GM12878 (cell line): ENCODE measurements around the gene EMP3. TPM values are rescaled to one million over a fixed set of nuclear protein-coding genes. Genes with fewer than 3 reads are reported as not detected.
A peak's percentile ranks its signal among the peaks of the same experiment; 100 is the strongest.

Experiments
- ATAC-seq: fragments of 200-7000 bp; cut with Tn5 transposase; 3 replicates; pipeline ENCODE4 v1.9.1; 2020; ENCODE audit warnings: mild to moderate bottlenecking, moderate library complexity
- BruUV-seq: library from RNA; stranded (reverse); fragments of 400-500 nt; replicated peaks from 2 replicates; lab custom pipeline; 2021; lab: Mats Ljungman, UMichigan
- CTCF ChIA-PET: fragments of 300-600 bp; sonication (Branson Sonifier 250); formaldehyde crosslinking; extraction: SDS; loops from one replicate; lab custom pipeline; 2021; ENCODE audit warnings: inconsistent platforms; lab: Yijun Ruan, JAX
- POLR2A ChIA-PET: fragments of 350-600 bp; formaldehyde crosslinking; extraction: SDS; loops from one replicate; lab custom pipeline; 2021; ENCODE audit warnings: inconsistent platforms; lab: Charles Lee
- RAD21 ChIA-PET: fragments of 300-600 bp; sonication (Branson Sonifier 250); formaldehyde crosslinking; loops from one replicate; lab custom pipeline; 2023; ENCODE audit warnings: antibody characterized with exemption; ENCODE audit not compliant: unreplicated experiment; lab: Charles Lee
- SMC1A ChIA-PET: fragments of 300-600 bp; sonication (Branson Sonifier 250); formaldehyde crosslinking; loops from one replicate; lab custom pipeline; 2023; ENCODE audit not compliant: unreplicated experiment, uncharacterized antibody; lab: Charles Lee
- DNase-seq: peaks from one replicate; pipeline ENCODE4 v3.0.0-alpha.2; 2011; ENCODE audit warnings: low read depth, low spot score
- FAIRE-seq: peaks from 3 replicates; lab custom pipeline; 2011; peaks lifted over from hg19 to GRCh38; lab: Jason Lieb, UNC
- H2AFZ ChIP-seq: 2 replicates; pipeline ENCODE4 v1.6.0; 2011; ENCODE audit warnings: low read depth, low read length, control low read depth; ENCODE audit not compliant: control insufficient read depth
- H3K27ac ChIP-seq: 2 replicates; pipeline ENCODE4 v1.5.1; 2011; ENCODE audit warnings: control low read depth; ENCODE audit not compliant: control insufficient read depth, insufficient read depth
- H3K27me3 ChIP-seq, 2 experiments: replicated peaks in 1 of 2; 2 replicates each; pipeline versions ENCODE4 v1.6.0 to v1.6.1; 2011; ENCODE audit warnings: low read length in 1 of 2; ENCODE audit not compliant: control insufficient read depth in 2 of 2, insufficient read depth in 2 of 2
- H3K36me3 ChIP-seq, 2 experiments: 2 replicates each; pipeline ENCODE4 v1.5.1; 2011; ENCODE audit warnings: low read length in 1 of 2; ENCODE audit not compliant: control insufficient read depth in 2 of 2, insufficient read depth in 2 of 2
- H3K4me1 ChIP-seq: 2 replicates; pipeline ENCODE4 v1.6.1; 2011; ENCODE audit warnings: mild to moderate bottlenecking, low read length, moderate library complexity, mixed read lengths; ENCODE audit not compliant: control insufficient read depth, insufficient read depth
- H3K4me2 ChIP-seq: 2 replicates; pipeline ENCODE4 v1.6.0; 2011; ENCODE audit warnings: control low read depth; ENCODE audit not compliant: control insufficient read depth, insufficient read depth
- H3K4me3 ChIP-seq: fragments of 200-600 bp; sonication (generic); 2 replicates; pipeline ENCODE4 v1.5.1; 2016
- H3K79me2 ChIP-seq: 2 replicates; pipeline ENCODE4 v1.6.0; 2011; ENCODE audit warnings: low read length; ENCODE audit not compliant: control insufficient read depth, insufficient read depth
- H3K9ac ChIP-seq: 2 replicates; pipeline ENCODE4 v1.8.0; 2011; ENCODE audit warnings: low read length, control low read depth, mixed read lengths; ENCODE audit not compliant: control insufficient read depth, insufficient read depth
- H3K9me3 ChIP-seq: replicated peaks from 3 replicates; pipeline ENCODE4 v1.5.1; 2011; ENCODE audit warnings: mild to moderate bottlenecking, low read length; ENCODE audit not compliant: control insufficient read depth, insufficient read depth
- H4K20me1 ChIP-seq: 2 replicates; pipeline ENCODE4 v1.6.0; 2011; ENCODE audit not compliant: control insufficient read depth, insufficient read depth
- ETV6 ChIP-seq, 2 experiments: fragments of 450-650 bp in 1 of 2; IDR thresholded peaks in 1 of 2; conservative IDR thresholded peaks in 1 of 2; 2 replicates each; pipeline ENCODE4 v1.6.1; 2014; ENCODE audit warnings: antibody characterized with exemption in 1 of 2, borderline replicate concordance in 1 of 2, low read depth in 1 of 2, mild to moderate bottlenecking in 1 of 2, moderate library complexity in 1 of 2
- GATAD2B ChIP-seq: fragments of 450-650 bp; conservative IDR thresholded peaks from 2 replicates; pipeline ENCODE4 v1.6.1; 2017; ENCODE audit warnings: low read depth, mild to moderate bottlenecking, moderate library complexity
- IKZF2 ChIP-seq, 2 experiments: fragments of 450-650 bp; IDR thresholded peaks; 2 replicates each; pipeline ENCODE4 v1.6.1; 2017; ENCODE audit warnings: mild to moderate bottlenecking in 2 of 2, moderate library complexity in 2 of 2
- IRF4 ChIP-seq: IDR thresholded peaks from 2 replicates; pipeline ENCODE4 v1.6.1; 2011; ENCODE audit warnings: low read depth, low read length
- MTA3 ChIP-seq: IDR thresholded peaks from 2 replicates; pipeline ENCODE4 v1.6.1; 2012; ENCODE audit warnings: low read length, inconsistent platforms, borderline replicate concordance
- NRF1 ChIP-seq: conservative IDR thresholded peaks from 2 replicates; pipeline ENCODE4 v1.6.1; 2011; ENCODE audit warnings: mild to moderate bottlenecking, low read depth, low read length, improper control_type of control experiment
- PAX5 ChIP-seq: IDR thresholded peaks from 2 replicates; pipeline ENCODE4 v1.6.1; 2011; ENCODE audit warnings: low read depth, low read length, borderline replicate concordance
- RAD21 ChIP-seq: IDR thresholded peaks from 2 replicates; pipeline ENCODE4 v1.6.1; 2011; ENCODE audit warnings: mild to moderate bottlenecking, low read depth, low read length, moderate library complexity; ENCODE audit not compliant: insufficient read depth
- RAD51 ChIP-seq: fragments of 450-650 bp; IDR thresholded peaks from 2 replicates; pipeline ENCODE4 v1.6.1; 2016; ENCODE audit warnings: moderate library complexity, mild to moderate bottlenecking, inconsistent platforms
- RBBP5 ChIP-seq: fragments of 200-600 bp; sonication (generic); conservative IDR thresholded peaks from 2 replicates; pipeline ENCODE4 v1.6.1; 2016
- SIX5 ChIP-seq: IDR thresholded peaks from 2 replicates; pipeline ENCODE4 v1.6.1; 2011; ENCODE audit warnings: mild to moderate bottlenecking, low read depth, low read length, moderate library complexity; ENCODE audit not compliant: severe bottlenecking
- SKIL ChIP-seq: fragments of 450-650 bp; IDR thresholded peaks from 2 replicates; pipeline ENCODE4 v1.6.1; 2017; ENCODE audit warnings: mild to moderate bottlenecking, low read depth, inconsistent platforms; ENCODE audit not compliant: poor library complexity, severe bottlenecking
- SMAD1 ChIP-seq: fragments of 450-650 bp; IDR thresholded peaks from 2 replicates; pipeline ENCODE4 v1.6.1; 2018; ENCODE audit warnings: mild to moderate bottlenecking, low read depth; ENCODE audit not compliant: partially characterized antibody
- SMC3 ChIP-seq: IDR thresholded peaks from 2 replicates; pipeline ENCODE4 v1.6.1; 2011; ENCODE audit warnings: low read length, improper control_type of control experiment, borderline replicate concordance
- SP1 ChIP-seq: IDR thresholded peaks from one replicate; pipeline ENCODE4 v1.6.1; 2011; ENCODE audit warnings: low read depth, low read length
- TARDBP ChIP-seq: IDR thresholded peaks from 2 replicates; pipeline ENCODE4 v1.6.1; 2016; ENCODE audit warnings: borderline replicate concordance
- TCF3 ChIP-seq: IDR thresholded peaks from 2 replicates; pipeline ENCODE4 v1.6.1; 2012; ENCODE audit warnings: low read depth, mild to moderate bottlenecking, low read length, borderline replicate concordance; ENCODE audit not compliant: insufficient read depth
- YY1 ChIP-seq: IDR thresholded peaks from 2 replicates; pipeline ENCODE4 v1.6.1; 2011; ENCODE audit warnings: low read depth, mild to moderate bottlenecking, low read length
- ZNF622 ChIP-seq: fragments of 450-650 bp; IDR thresholded peaks from 2 replicates; pipeline ENCODE4 v1.6.1; 2017; ENCODE audit warnings: mild to moderate bottlenecking, inconsistent platforms
- WGBS: methylation state at CpG from one replicate; pipeline ENCODE4 v1.1.6; 2016; ENCODE audit warnings: low lambda C conversion rate; ENCODE audit not compliant: insufficient replicate concordance, insufficient coverage; ENCODE audit errors: missing lambda C conversion rate; 5-methylcytosine and 5-hydroxymethylcytosine counted together
- in situ Hi-C: fragments of 300-500 bp; cut with MboI; formaldehyde crosslinking; loops from 9 replicates; pipeline ENCODE4 v1.14.3; 2018; ENCODE audit warnings: mixed read lengths
- intact Hi-C: fragments of 100-400 bp; cut with micrococcal nuclease; formaldehyde crosslinking; loops from one replicate; pipeline ENCODE4 v1.14.2; 2022; ENCODE audit not compliant: unreplicated experiment
- polyA plus RNA-seq, 11 experiments: library from polyadenylated mRNA; depleted of rRNA in 4 of 11; unstranded in 6 of 11; stranded (reverse) in 5 of 11; fragments of >200 nt; fragmentation: Nextera tagmentation in 4 of 11; fragmentation: Illumina TruSeq in 1 of 11; extraction: Ambion mirVana in 4 of 11; extraction: Trizol in 1 of 11; gene quantifications; 1 replicate in 1 of 11; 2 replicates in 10 of 11; pipeline versions ENCODE4 v1.2.1 to v1.2.3, GENCODE V29; 2011 to 2016; ENCODE audit warnings: inconsistent platforms in 2 of 11, missing spikeins in 2 of 11, low read depth in 1 of 11
- total RNA-seq, 4 experiments: library from RNA; depleted of rRNA in 3 of 4; stranded (reverse); fragments of >200 nt in 3 of 4; fragmentation: Illumina TruSeq in 1 of 4; extraction: Trizol in 1 of 4; gene quantifications; 2 replicates each; pipeline versions ENCODE4 v1.2.1 to v1.2.3, GENCODE V29; 2013 to 2021
- TF ChIP-seq, protein P1 (sequence below), 3 experiments: IDR thresholded peaks in 2 of 3; conservative IDR thresholded peaks in 1 of 3; 2 replicates each; pipeline ENCODE4 v1.5.1; 2011; ENCODE audit warnings: low read depth in 3 of 3, low read length in 3 of 3, mild to moderate bottlenecking in 3 of 3, control low read depth in 2 of 3, moderate library complexity in 2 of 3, inconsistent platforms in 1 of 3, mixed read lengths in 1 of 3; ENCODE audit not compliant: control insufficient read depth in 2 of 3, insufficient read depth in 1 of 3; ENCODE audit errors: extremely low read depth in 1 of 3

EMP3 gene
- total and polyA plus RNA-seq, 10 of the 15 experiments (the other 5 are each of a cell fraction or from before 2014, with no cell fraction given) = 53.2 to 224 (median 134) TPM

GRCh38 chr19:48290771-48291488, 34.4 kb upstream of the EMP3 start:
- CTCF ChIA-PET = interaction anchor here (0.7 to 3.8 kb wide), 6 partner anchors 9 to 49 kb away, joined by 3 to 23 read pairs (median 3); no protein-coding TSS in a partner anchor
- FAIRE-seq = peak; percentile 41
- no peak for TF ChIP-seq SIX5
- TF ChIP-seq TCF3 = no peak
- TF ChIP-seq PAX5 = no peak
- TF ChIP-seq IRF4 = no peak
- TF ChIP-seq YY1 = peak; percentile 60; the same call in 1 of the 2 replicates
- no peak for TF ChIP-seq ETV6 (conservative IDR thresholded peaks at IDR 0.05 in 1 of 2, IDR thresholded peaks at IDR 0.05 in 1 of 2; ENCODE audit: borderline replicate concordance in 1 of 2, low read depth in 1 of 2)
- no peak for TF ChIP-seq SP1
- TF ChIP-seq RBBP5 = no peak
- peak; percentile 81; the same call in 1 of the 2 replicates for TF ChIP-seq SMC3
- peak; percentile 75 for TF ChIP-seq RAD21
- TF ChIP-seq IKZF2 (IDR thresholded peaks at IDR 0.05) = 0 out of 4 replicates have a peak, but pooled peaks of 1 of the 2 experiments have one; percentile 25
- TF ChIP-seq ZNF622 = no peak
- no peak for TF ChIP-seq SKIL
- TF ChIP-seq, protein P1, sequence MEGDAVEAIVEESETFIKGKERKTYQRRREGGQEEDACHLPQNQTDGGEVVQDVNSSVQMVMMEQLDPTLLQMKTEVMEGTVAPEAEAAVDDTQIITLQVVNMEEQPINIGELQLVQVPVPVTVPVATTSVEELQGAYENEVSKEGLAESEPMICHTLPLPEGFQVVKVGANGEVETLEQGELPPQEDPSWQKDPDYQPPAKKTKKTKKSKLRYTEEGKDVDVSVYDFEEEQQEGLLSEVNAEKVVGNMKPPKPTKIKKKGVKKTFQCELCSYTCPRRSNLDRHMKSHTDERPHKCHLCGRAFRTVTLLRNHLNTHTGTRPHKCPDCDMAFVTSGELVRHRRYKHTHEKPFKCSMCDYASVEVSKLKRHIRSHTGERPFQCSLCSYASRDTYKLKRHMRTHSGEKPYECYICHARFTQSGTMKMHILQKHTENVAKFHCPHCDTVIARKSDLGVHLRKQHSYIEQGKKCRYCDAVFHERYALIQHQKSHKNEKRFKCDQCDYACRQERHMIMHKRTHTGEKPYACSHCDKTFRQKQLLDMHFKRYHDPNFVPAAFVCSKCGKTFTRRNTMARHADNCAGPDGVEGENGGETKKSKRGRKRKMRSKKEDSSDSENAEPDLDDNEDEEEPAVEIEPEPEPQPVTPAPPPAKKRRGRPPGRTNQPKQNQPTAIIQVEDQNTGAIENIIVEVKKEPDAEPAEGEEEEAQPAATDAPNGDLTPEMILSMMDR (IDR thresholded peaks at IDR 0.05 in 2 of 3, conservative IDR thresholded peaks at IDR 0.05 in 1 of 3; ENCODE audit: control insufficient read depth in 2 of 3, extremely low read depth in 1 of 3, insufficient read depth in 1 of 3, low read depth in 3 of 3, low read length in 3 of 3) = peak; percentile 84 to 97 (median 96)
- no peak for TF ChIP-seq RAD51
- TF ChIP-seq SMAD1 = no peak
- no peak for TF ChIP-seq NRF1
- no peak for TF ChIP-seq TARDBP
- no peak; the same call in 1 of the 2 replicates for TF ChIP-seq MTA3
- TF ChIP-seq GATAD2B = 0 out of 2 replicates have a peak, but pooled peaks have one; percentile 27

More at GRCh38 chr19:48290771-48291488, 34.4 kb upstream of the EMP3 start:
- no peaks in the 10 kb centered on the region for H4K20me1 ChIP-seq
- H3K9ac ChIP-seq = no peak overlapping the region
- H3K79me2 ChIP-seq = no peaks in the 10 kb centered on the region
- no peak for DNase-seq
- SMC1A ChIA-PET = interaction anchor here (1.0 kb wide), 1 partner anchor 88 kb away, joined by 3 read pairs; no protein-coding TSS in a partner anchor
- POLR2A ChIA-PET = interaction anchor here (0.6 kb wide), 1 partner anchor 1858 kb away, joined by 3 read pairs; no protein-coding TSS in a partner anchor
- intact Hi-C loops (loop anchor here (1.0 kb wide), 1 partner anchor 24 kb away; no protein-coding TSS in a partner anchor), in situ Hi-C loops (loop anchor here (10.0 kb wide), 1 partner anchor 326 kb away; no protein-coding TSS in a partner anchor)
- RAD21 ChIA-PET = interaction anchor here (0.6 kb wide), 1 partner anchor 24 kb away, joined by 3 read pairs; no protein-coding TSS in a partner anchor
- 6% methylated on average over 45 of the region's 45 CpGs for WGBS
- peak overlapping the region; percentile 69 for H3K4me2 ChIP-seq
- no peaks in the 10 kb centered on the region for H3K36me3 ChIP-seq
- no peaks in the 10 kb centered on the region for H3K27me3 ChIP-seq
- H3K4me3 ChIP-seq = peak overlapping the region; percentile 41; the same call in 1 of the 2 replicates
- peaks cover 3% of the 10 kb centered on the region; the same call in 1 of the 2 replicates for H3K4me1 ChIP-seq
- H3K27ac ChIP-seq = no peak overlapping the region
- no TSS peak for BruUV-seq
- ATAC-seq = peak; percentile 81
- H2AFZ ChIP-seq = peak overlapping the region; percentile 79
- H3K9me3 ChIP-seq = no peaks in the 10 kb centered on the region; the same call in 2 of the 3 replicates
